NCI-H1694 (cell line): ENCODE data around the gene PPP2R2D.
"Not testable (repeated sequence)": the region's sequence is repeated elsewhere in the genome, so short reads cannot be mapped to it uniquely, and the experiment has no call there.

Source experiments
- DNase-seq: peaks from one replicate; lab custom pipeline; 2025; lab: John Stamatoyannopoulos, UW

Gene PPP2R2D

GRCh38 chr10:131977323-131978096 lies 76.7 kb downstream of the PPP2R2D start:
- DNase-seq = no peak

- DNase-seq = no peak
Observed at GRCh38 chr10:131978366-131978765, 77.6 kb downstream of the PPP2R2D start.

- no peak for DNase-seq
Observed at GRCh38 chr10:131978851-131979250, 78.0 kb downstream of the PPP2R2D start.

GRCh38 chr10:131979336-131979735 lies 78.5 kb downstream of the PPP2R2D start:
- no peak for DNase-seq

GRCh38 chr10:131979821-131980270 lies 79.0 kb downstream of the PPP2R2D start:
- no peak for DNase-seq

- no peak for DNase-seq
Observed at GRCh38 chr10:131980321-131980720, 79.5 kb downstream of the PPP2R2D start.

GRCh38 chr10:131980761-131981428 lies 80.1 kb downstream of the PPP2R2D start:
- DNase-seq = no peak

- peak; percentile 8 for DNase-seq
Observed at GRCh38 chr10:131981429-131982184, 80.8 kb downstream of the PPP2R2D start, which contains the start of gene BNIP3. TSS of gene BNIP3 (minus strand) at chr10:131981923. CDS start at chr10:131981806, 117 bp downstream.

- no peak for DNase-seq
Observed at GRCh38 chr10:131982185-131982756, 81.5 kb downstream of the PPP2R2D start.

- no peak for DNase-seq
Observed at GRCh38 chr10:131982796-131983195, 82.0 kb downstream of the PPP2R2D start.

GRCh38 chr10:131983780-131984179 lies 83.0 kb downstream of the PPP2R2D start:
- no peak for DNase-seq

- not testable (repeated sequence) for DNase-seq
Observed at GRCh38 chr10:131986851-131987250, 86.0 kb downstream of the PPP2R2D start.

GRCh38 chr10:131987301-131987700 lies 86.5 kb downstream of the PPP2R2D start:
- DNase-seq = not testable (repeated sequence)

GRCh38 chr10:131987786-131988185 lies 87.0 kb downstream of the PPP2R2D start:
- DNase-seq = not testable (repeated sequence)

GRCh38 chr10:131991726-131992125 lies 90.9 kb downstream of the PPP2R2D start:
- DNase-seq = no peak

- no peak for DNase-seq
Observed at GRCh38 chr10:131993275-131993674, 92.5 kb downstream of the PPP2R2D start.

- DNase-seq = no peak
Observed at GRCh38 chr10:131994435-131994834, 93.6 kb downstream of the PPP2R2D start.

GRCh38 chr10:131996466-131997365 lies 95.9 kb downstream of the PPP2R2D start:
- no peak for DNase-seq

- DNase-seq = no peak
Observed at GRCh38 chr10:131997366-131998049, 96.7 kb downstream of the PPP2R2D start.

- no peak for DNase-seq
Observed at GRCh38 chr10:131998050-131998844, 97.4 kb downstream of the PPP2R2D start.
